ENCODE results near the gene APLN.

APLN gene

GRCh38 chrX:129648514-129649267 lies 6.1 kb downstream of the APLN start:
- no peaks in the 10 kb centered on the region for H3K27me3 ChIP-seq (ENCODE audit: insufficient read depth, poor library complexity, severe bottlenecking)
- DNase-seq (ENCODE audit: low read depth in 1 of 2, low spot score in 1 of 2) = no peak

GRCh38 chrX:129647418-129648410 lies 7.0 kb downstream of the APLN start:
- TF ChIP-seq SPI1 (IDR thresholded peaks at IDR 0.05; ENCODE audit: borderline replicate concordance, low read depth) (no peak), POLR2AphosphoS5 (IDR thresholded peaks at IDR 0.05; ENCODE audit: low read depth) (no peak), REST (IDR thresholded peaks at IDR 0.05; ENCODE audit: insufficient replicate concordance, low read depth) (no peak), GABPA (IDR thresholded peaks at IDR 0.05; ENCODE audit: low read depth) (no peak), CTCF (IDR thresholded peaks at IDR 0.05; ENCODE audit: insufficient read depth, low read length) (no peak)
- Histone ChIP-seq H3K27ac (replicated peaks) (no peak overlapping the region), H3K4me3 (replicated peaks; ENCODE audit: insufficient read depth, low read length) (no peak overlapping the region), H3K27me3 (ENCODE audit: insufficient read depth, poor library complexity, severe bottlenecking) (no peaks in the 10 kb centered on the region)
- no peak for DNase-seq (ENCODE audit: low read depth in 1 of 2, low spot score in 1 of 2)

More at GRCh38 chrX:129648514-129649267, 6.1 kb downstream of the APLN start:
- H3K27ac ChIP-seq (replicated peaks) = no peak overlapping the region
- H3K4me3 ChIP-seq (replicated peaks; ENCODE audit: insufficient read depth, low read length) = no peak overlapping the region
- TF ChIP-seq SPI1 (IDR thresholded peaks at IDR 0.05; ENCODE audit: borderline replicate concordance, low read depth) = no peak
- no peak for TF ChIP-seq POLR2AphosphoS5 (IDR thresholded peaks at IDR 0.05; ENCODE audit: low read depth)
- TF ChIP-seq REST (IDR thresholded peaks at IDR 0.05; ENCODE audit: insufficient replicate concordance, low read depth) = no peak
- TF ChIP-seq CTCF (IDR thresholded peaks at IDR 0.05; ENCODE audit: insufficient read depth, low read length) = no peak
- no peak for TF ChIP-seq GABPA (IDR thresholded peaks at IDR 0.05; ENCODE audit: low read depth)

- no peak overlapping the region for H3K27ac ChIP-seq (replicated peaks)
- no peak overlapping the region for H3K4me3 ChIP-seq (replicated peaks; ENCODE audit: insufficient read depth, low read length)
- H3K27me3 ChIP-seq (ENCODE audit: insufficient read depth, poor library complexity, severe bottlenecking) = no peaks in the 10 kb centered on the region
- no peak for DNase-seq (ENCODE audit: low read depth in 1 of 2, low spot score in 1 of 2)
- TF ChIP-seq POLR2AphosphoS5 (IDR thresholded peaks at IDR 0.05; ENCODE audit: low read depth) (no peak), SPI1 (IDR thresholded peaks at IDR 0.05; ENCODE audit: borderline replicate concordance, low read depth) (no peak), GABPA (IDR thresholded peaks at IDR 0.05; ENCODE audit: low read depth) (no peak), CTCF (IDR thresholded peaks at IDR 0.05; ENCODE audit: insufficient read depth, low read length) (no peak), REST (IDR thresholded peaks at IDR 0.05; ENCODE audit: insufficient replicate concordance, low read depth) (no peak)
These were observed 8.0 kb downstream of the APLN start for GRCh38 chrX:129646566-129647417.
